ENCODE data around the gene RHOF.

Gene RHOF

GRCh38 chr12:121755591-121755990, 37.9 kb downstream of the RHOF start:
- TF ChIP-seq ZNF8 (CRISPR knock-in tag; IDR thresholded peaks at IDR 0.05) (no peak), PPARA (CRISPR knock-in tag; IDR thresholded peaks at IDR 0.05; ENCODE audit: borderline replicate concordance) (no peak), ESRRG (CRISPR knock-in tag; IDR thresholded peaks at IDR 0.05) (no peak), GLIS3 (CRISPR knock-in tag; IDR thresholded peaks at IDR 0.05) (no peak), OSR1 (CRISPR knock-in tag; IDR thresholded peaks at IDR 0.05) (no peak), RARB (CRISPR knock-in tag; IDR thresholded peaks at IDR 0.05) (no peak), ZFP30 (CRISPR knock-in tag; IDR thresholded peaks at IDR 0.05) (no peak), ISL1 (CRISPR knock-in tag; IDR thresholded peaks at IDR 0.05) (no peak), PATZ1 (CRISPR knock-in tag; IDR thresholded peaks at IDR 0.05; ENCODE audit: borderline replicate concordance) (no peak), ZC3H10 (CRISPR knock-in tag; IDR thresholded peaks at IDR 0.05) (no peak), ZFP3 (CRISPR knock-in tag; IDR thresholded peaks at IDR 0.05) (no peak), ARNTL (CRISPR knock-in tag; IDR thresholded peaks at IDR 0.05; ENCODE audit: borderline replicate concordance, low read depth) (no peak), TCF4 (CRISPR knock-in tag; IDR thresholded peaks at IDR 0.05; ENCODE audit: borderline replicate concordance) (no peak)
- no peak for ATAC-seq

GRCh38 chr12:121754836-121755235, 38.7 kb downstream of the RHOF start:
- no peak for ATAC-seq
- TF ChIP-seq GLIS3 (CRISPR knock-in tag; IDR thresholded peaks at IDR 0.05), result no peak
- no peak for TF ChIP-seq ESRRG (CRISPR knock-in tag; IDR thresholded peaks at IDR 0.05)
- TF ChIP-seq ZNF70 (CRISPR knock-in tag; IDR thresholded peaks at IDR 0.05), result no peak
- TF ChIP-seq TSHZ2 (CRISPR knock-in tag; IDR thresholded peaks at IDR 0.05), result no peak
- TF ChIP-seq RARB (CRISPR knock-in tag; IDR thresholded peaks at IDR 0.05), result no peak
- TF ChIP-seq BACH2 (CRISPR knock-in tag; IDR thresholded peaks at IDR 0.05; ENCODE audit: borderline replicate concordance), result no peak
- no peak for TF ChIP-seq SNAI2 (CRISPR knock-in tag; IDR thresholded peaks at IDR 0.05)
- no peak for TF ChIP-seq POU6F1 (CRISPR knock-in tag; IDR thresholded peaks at IDR 0.05; ENCODE audit: borderline replicate concordance, low read depth)
- no peak for TF ChIP-seq OSR1 (CRISPR knock-in tag; IDR thresholded peaks at IDR 0.05)
- TF ChIP-seq ZNF8 (CRISPR knock-in tag; IDR thresholded peaks at IDR 0.05), result no peak
- TF ChIP-seq PPARA (CRISPR knock-in tag; IDR thresholded peaks at IDR 0.05; ENCODE audit: borderline replicate concordance), result no peak

- TF ChIP-seq PPARA (CRISPR knock-in tag; IDR thresholded peaks at IDR 0.05; ENCODE audit: borderline replicate concordance) (no peak), RARB (CRISPR knock-in tag; IDR thresholded peaks at IDR 0.05) (no peak), ARNTL (CRISPR knock-in tag; IDR thresholded peaks at IDR 0.05; ENCODE audit: borderline replicate concordance, low read depth) (no peak), CREB5 (CRISPR knock-in tag; IDR thresholded peaks at IDR 0.05; ENCODE audit: low read depth) (no peak), ESRRG (CRISPR knock-in tag; IDR thresholded peaks at IDR 0.05) (no peak), TOX (CRISPR knock-in tag; IDR thresholded peaks at IDR 0.05; ENCODE audit: borderline replicate concordance) (no peak), SNAI2 (CRISPR knock-in tag; IDR thresholded peaks at IDR 0.05) (no peak), TSHZ2 (CRISPR knock-in tag; IDR thresholded peaks at IDR 0.05) (no peak), PATZ1 (CRISPR knock-in tag; IDR thresholded peaks at IDR 0.05; ENCODE audit: borderline replicate concordance) (no peak)
- no peak for ATAC-seq
These were observed 39.6 kb downstream of the RHOF start for GRCh38 chr12:121753844-121754264.

Data from SK-N-SH treated with all-trans-retinoic acid at 6 μM for 48 hours (cell line).